Left kidney (tissue), 8 donors: ENCODE data around the gene ETV2. TPM values are rescaled to one million over a fixed set of nuclear protein-coding genes. Genes with fewer than 3 reads are reported as not detected.
"Not testable (repeated sequence)": the region's sequence is repeated elsewhere in the genome, so short reads cannot be mapped to it uniquely, and the experiment has no call there.

Experiments used
- DNase-seq: peaks from one replicate; pipeline ENCODE4 v3.0.0-alpha.2; 2013
- long read RNA-seq, 8 donors: transcript quantifications; one replicate each; lab custom pipeline, GENCODE V29; 2026
- polyA plus RNA-seq: library from polyadenylated mRNA; unstranded; fragments of 120-200 nt; gene quantifications from one replicate; pipeline ENCODE4 v1.2.1, GENCODE V29; 2013; ENCODE audit not compliant: insufficient read length

ETV2 gene
- 0.60 TPM for polyA plus RNA-seq
- long read RNA-seq, donor 1, partial matches to known transcripts: 0 of 3 reads
- long read RNA-seq, donor 1, other reads (novel, unspliced or antisense): 0 of 3 reads
- long read RNA-seq, donor 2, partial matches to known transcripts: 0 of 1 reads
- long read RNA-seq, donor 2, other reads (novel, unspliced or antisense): 0 of 1 reads
- long read RNA-seq, donor 3: 0 reads
- long read RNA-seq, donor 4, partial matches to known transcripts: 0 of 1 reads
- long read RNA-seq, donor 4, other reads (novel, unspliced or antisense): 0 of 1 reads
- long read RNA-seq, donor 5, partial matches to known transcripts: 0 of 2 reads
- long read RNA-seq, donor 5, other reads (novel, unspliced or antisense): 0 of 2 reads
- long read RNA-seq, donor 6, partial matches to known transcripts: 0 of 2 reads
- long read RNA-seq, donor 6, other reads (novel, unspliced or antisense): 0 of 2 reads
- long read RNA-seq, donor 7, partial matches to known transcripts: 5 of 5 reads
- long read RNA-seq, donor 7, other reads (novel, unspliced or antisense): 0 of 5 reads
- long read RNA-seq, donor 8: 0 reads

- DNase-seq: no peak
Observed at GRCh38 chr19:35641515-35642151, at the start of gene ETV2. Gene ETV2 (plus strand): TSS chr19:35641745. CDS start chr19:35642461, 716 bp downstream.

- DNase-seq: peak; percentile 46
Observed at GRCh38 chr19:35592226-35592625, 49.3 kb upstream of the ETV2 start.

GRCh38 chr19:35595026-35595425 lies 46.5 kb upstream of the ETV2 start:
- not testable (repeated sequence) for DNase-seq

- DNase-seq: no peak
Observed at GRCh38 chr19:35595928-35596327, 45.6 kb upstream of the ETV2 start.

GRCh38 chr19:35596366-35596999 lies 45.1 kb upstream of the ETV2 start:
- DNase-seq: no peak

- DNase-seq: no peak
Observed at GRCh38 chr19:35601971-35602370, 39.6 kb upstream of the ETV2 start.

- DNase-seq: not testable (repeated sequence)
Observed at GRCh38 chr19:35604436-35604835, 37.1 kb upstream of the ETV2 start.

GRCh38 chr19:35607170-35607569 lies 34.4 kb upstream of the ETV2 start:
- DNase-seq: not testable (repeated sequence)

- DNase-seq: no peak
Observed at GRCh38 chr19:35607661-35608060, 33.9 kb upstream of the ETV2 start.

- DNase-seq: no peak
Observed at GRCh38 chr19:35608251-35608650, 33.3 kb upstream of the ETV2 start.

- DNase-seq: no peak
Observed at GRCh38 chr19:35609851-35610353, 31.6 kb upstream of the ETV2 start.

- no peak for DNase-seq
Observed at GRCh38 chr19:35612224-35612558, 29.4 kb upstream of the ETV2 start.

- peak; percentile 94 for DNase-seq
Observed at GRCh38 chr19:35612559-35613321, 28.8 kb upstream of the ETV2 start, which contains the start of gene HAUS5. Gene HAUS5 (plus strand): TSS chr19:35612735. CDS start chr19:35612795, 60 bp downstream.

- DNase-seq: no peak
Observed at GRCh38 chr19:35613574-35613973, 28.0 kb upstream of the ETV2 start.

- DNase-seq: no peak
Observed at GRCh38 chr19:35615036-35615435, 26.5 kb upstream of the ETV2 start.

GRCh38 chr19:35618857-35619256 lies 22.7 kb upstream of the ETV2 start:
- no peak for DNase-seq

GRCh38 chr19:35619290-35619923 lies 22.1 kb upstream of the ETV2 start:
- no peak for DNase-seq

GRCh38 chr19:35620001-35620400 lies 21.5 kb upstream of the ETV2 start:
- DNase-seq: no peak

GRCh38 chr19:35621708-35622107 lies 19.8 kb upstream of the ETV2 start:
- no peak for DNase-seq

GRCh38 chr19:35622750-35623149 lies 18.8 kb upstream of the ETV2 start:
- DNase-seq: no peak

GRCh38 chr19:35623327-35624010 lies 18.1 kb upstream of the ETV2 start:
- no peak for DNase-seq
